Endodermal cell (in vitro differentiated cells): ENCODE measurements around the gene SPACDR. TPM values are rescaled to one million over a fixed set of nuclear protein-coding genes. Genes with fewer than 3 reads are reported as not detected.

Source experiments
- DNase-seq: peaks from one replicate; pipeline ENCODE4 v3.0.0-alpha.2; 2017
- H3K27ac ChIP-seq: 2 replicates; pipeline ENCODE4 v1.5.1; 2013; ENCODE audit warnings: mild to moderate bottlenecking, low read depth, low read length, moderate library complexity
- H3K27me3 ChIP-seq: 2 replicates; pipeline ENCODE4 v1.6.1; 2013; ENCODE audit warnings: mild to moderate bottlenecking, low read length, moderate library complexity; ENCODE audit not compliant: insufficient read depth, control insufficient read depth, poor library complexity, severe bottlenecking
- H3K36me3 ChIP-seq: 2 replicates; pipeline ENCODE4 v1.7.0; 2013; ENCODE audit warnings: mild to moderate bottlenecking, low read length, moderate library complexity; ENCODE audit not compliant: control insufficient read depth, insufficient read depth
- H3K4me1 ChIP-seq: one replicate; pipeline ENCODE4 v1.7.0; 2013; ENCODE audit warnings: low read length; ENCODE audit not compliant: control insufficient read depth, insufficient read depth
- H3K4me3 ChIP-seq: 2 replicates; pipeline ENCODE4 v1.5.1; 2013; ENCODE audit warnings: mild to moderate bottlenecking, low read length, moderate library complexity
- H3K9ac ChIP-seq: 2 replicates; pipeline ENCODE4 v1.6.1; 2013; ENCODE audit warnings: mild to moderate bottlenecking, low read length, moderate library complexity; ENCODE audit not compliant: poor library complexity, severe bottlenecking; ENCODE audit errors: extremely low read depth
- H3K9me3 ChIP-seq: 2 replicates; pipeline ENCODE4 v1.6.1; 2013; ENCODE audit warnings: mild to moderate bottlenecking, low read length, moderate library complexity; ENCODE audit not compliant: control insufficient read depth
- H3K27ac Mint-ChIP-seq: 2 replicates; pipeline ENCODE4 v1.8.0; 2020; ENCODE audit warnings: mixed read lengths
- H3K27me3 Mint-ChIP-seq: 2 replicates; pipeline ENCODE4 v1.8.0; 2021; ENCODE audit warnings: mild to moderate bottlenecking, mixed read lengths; ENCODE audit not compliant: insufficient read depth
- H3K36me3 Mint-ChIP-seq: 2 replicates; pipeline ENCODE4 v1.8.0; 2020; ENCODE audit warnings: low read depth, mixed read lengths
- H3K4me1 Mint-ChIP-seq: 2 replicates; pipeline ENCODE4 v1.8.0; 2020; ENCODE audit warnings: mixed read lengths
- H3K4me3 Mint-ChIP-seq: 2 replicates; pipeline ENCODE4 v1.8.0; 2020; ENCODE audit warnings: mild to moderate bottlenecking, moderate library complexity, mixed read lengths
- H3K9me3 Mint-ChIP-seq: 2 replicates; pipeline ENCODE4 v1.8.0; 2020; ENCODE audit warnings: mild to moderate bottlenecking, mixed read lengths
- CTCF ChIP-seq: fragments of 200-600 bp; sonication (generic); conservative IDR thresholded peaks from 2 replicates; pipeline ENCODE4 v1.5.0; 2021; ENCODE audit warnings: antibody characterized with exemption, mild to moderate bottlenecking
- WGBS, 2 experiments: methylation state at CpG; one replicate each; pipeline versions ENCODE4 v1.1.5 to v1.1.7; 2013; ENCODE audit warnings: missing lambda C conversion rate in 2 of 2, mixed read lengths in 1 of 2; ENCODE audit not compliant: insufficient coverage in 1 of 2, insufficient read length in 1 of 2; 5-methylcytosine and 5-hydroxymethylcytosine counted together
- total RNA-seq, 2 donors: library from RNA; stranded (reverse); fragmentation: NEBNext Ultra II Directional in 1 of 2; extraction: Animal tissue kit (Norgen Biotek cat#: 25700) in 1 of 2; gene quantifications; 2 replicates in 1 of 2; 3 replicates in 1 of 2; pipeline ENCODE4 v1.2.1, GENCODE V29; 2021

SPACDR gene
- total RNA-seq, 2 donors from 2014 or later, result 1.3 to 1.5 TPM

GRCh38 chr7:100426516-100426915 is 37.5 kb downstream of the SPACDR start:
- no peak overlapping the region for H3K27ac ChIP-seq
- peaks cover 9% of the 10 kb centered on the region for H3K4me1 ChIP-seq
- no peak overlapping the region for H3K9ac ChIP-seq
- Mint-ChIP-seq H3K9me3 (peaks cover 7% of the 10 kb centered on the region), H3K27me3 (peaks cover 18% of the 10 kb centered on the region), H3K4me1 (peaks cover 7% of the 10 kb centered on the region), H3K36me3 (peaks cover 3% of the 10 kb centered on the region), H3K27ac (no peak overlapping the region), H3K4me3 (no peak overlapping the region)
- peaks cover 8% of the 10 kb centered on the region for H3K36me3 ChIP-seq
- H3K4me3 ChIP-seq, result no peak overlapping the region
- TF ChIP-seq CTCF, result no peak
- no peaks in the 10 kb centered on the region for H3K9me3 ChIP-seq
- H3K27me3 ChIP-seq, result no peaks in the 10 kb centered on the region
- no peak for DNase-seq

DNA sequence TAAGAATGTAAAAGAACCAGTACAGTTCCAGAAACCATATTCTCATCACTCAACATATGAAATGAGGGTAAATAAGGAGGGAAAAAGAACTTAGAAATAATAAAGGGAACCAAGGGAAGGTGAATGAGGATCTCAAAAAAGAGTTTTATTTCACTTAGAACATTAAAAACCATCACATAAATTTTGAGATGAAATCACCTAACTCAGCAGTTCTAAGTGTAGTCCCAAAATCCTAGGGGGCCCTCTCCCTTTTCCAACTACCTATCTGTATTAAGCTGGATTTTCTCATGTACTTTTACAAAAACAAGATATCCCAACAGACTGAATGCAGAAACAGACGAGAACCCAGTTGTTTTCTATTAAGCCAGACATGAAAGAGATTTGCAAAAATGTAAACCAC is 38.7 kb downstream of the SPACDR start:
- Mint-ChIP-seq H3K4me3 (no peak overlapping the region), H3K27me3 (peaks cover 18% of the 10 kb centered on the region), H3K27ac (no peak overlapping the region)

GRCh38 chr7:100423315-100423714 is 40.7 kb downstream of the SPACDR start:
- 87 to 93% methylated on average over 4 to 6 of the region's 6 CpGs for WGBS, 2 experiments
- no peaks in the 10 kb centered on the region for H3K9me3 ChIP-seq
- DNase-seq, result no peak
- no peak overlapping the region for H3K4me3 ChIP-seq
- no peak for TF ChIP-seq CTCF
- H3K4me1 Mint-ChIP-seq, result no peaks in the 10 kb centered on the region
- H3K36me3 ChIP-seq, result no peaks in the 10 kb centered on the region
- no peak overlapping the region for H3K27ac Mint-ChIP-seq
- peaks cover 7% of the 10 kb centered on the region for H3K9me3 Mint-ChIP-seq
- H3K27me3 Mint-ChIP-seq, result peaks cover 18% of the 10 kb centered on the region
- no peak overlapping the region for H3K9ac ChIP-seq
- no peaks in the 10 kb centered on the region for H3K27me3 ChIP-seq
- H3K4me1 ChIP-seq, result no peaks in the 10 kb centered on the region
- H3K36me3 Mint-ChIP-seq, result no peaks in the 10 kb centered on the region
- no peak overlapping the region for H3K4me3 Mint-ChIP-seq
- no peak overlapping the region for H3K27ac ChIP-seq

More for the DNA sequence above, 38.7 kb downstream of the SPACDR start:
- no peaks in the 10 kb centered on the region for H3K9me3 ChIP-seq
- H3K36me3 Mint-ChIP-seq, result no peaks in the 10 kb centered on the region
- no peak for DNase-seq
- TF ChIP-seq CTCF, result no peak
- H3K4me3 ChIP-seq, result no peak overlapping the region
- peaks cover 7% of the 10 kb centered on the region for H3K9me3 Mint-ChIP-seq
- no peaks in the 10 kb centered on the region for H3K36me3 ChIP-seq
- no peaks in the 10 kb centered on the region for H3K27me3 ChIP-seq
- WGBS, 2 experiments, result 42% methylated on average over 1 of the region's 1 CpG; no CpG with 5 or more reads in 1 of the 2 experiments
- H3K9ac ChIP-seq, result no peak overlapping the region
- H3K4me1 ChIP-seq, result no peaks in the 10 kb centered on the region
- H3K4me1 Mint-ChIP-seq, result no peaks in the 10 kb centered on the region
- H3K27ac ChIP-seq, result no peak overlapping the region
